ENCODE results near the gene TSPAN18. TPM values are rescaled to one million over a fixed set of nuclear protein-coding genes. Genes with fewer than 3 reads are reported as not detected.

The TSPAN18 gene
- total RNA-seq, 1 experiment from 2014 or later = 21.3 TPM

GRCh38 chr11:44860346-44860745, 133.6 kb downstream of the TSPAN18 start:
- no peak overlapping the region for H3K27ac ChIP-seq (ENCODE audit: low read length)
- BruUV-seq (replicated peaks) = no TSS peak
- no peak overlapping the region for H3K4me3 ChIP-seq (ENCODE audit: low read depth in 2 of 2, low read length in 2 of 2)
- no peak for DNase-seq (ENCODE audit: low read depth, low spot score)
- H3K27me3 ChIP-seq (ENCODE audit: control insufficient read depth, insufficient read depth, low read length) = no peaks in the 10 kb centered on the region
- no peaks in the 10 kb centered on the region for H3K36me3 ChIP-seq (ENCODE audit: control insufficient read depth, insufficient read depth, low read length)
- no peak for ATAC-seq
- no peak for TF ChIP-seq SIN3A (IDR thresholded peaks at IDR 0.05; ENCODE audit: borderline replicate concordance, insufficient read depth, low read depth, low read length)
- TF ChIP-seq POLR2AphosphoS5 (IDR thresholded peaks at IDR 0.05; ENCODE audit: low read depth, low read length) = no peak
- TF ChIP-seq REST (IDR thresholded peaks at IDR 0.05; ENCODE audit: insufficient read depth in 1 of 2, low read depth in 2 of 2, low read length in 1 of 2) = no peak
- no peak for TF ChIP-seq TCF7L2 (IDR thresholded peaks at IDR 0.05; ENCODE audit: low read depth, low read length)
- no peak for TF ChIP-seq CTCF (IDR thresholded peaks at IDR 0.05)
- H3K9me3 ChIP-seq (ENCODE audit: control insufficient read depth, insufficient read depth, low read depth, low read length) = no peaks in the 10 kb centered on the region
- POLR2A ChIA-PET = no interaction called here
- in situ Hi-C loops (cut with HindIII; ENCODE audit: low pct_unique_long_range_greater_than_20kb, low sequenced_read_pairs) = no loop called here
- intact Hi-C loops (cut with micrococcal nuclease; ENCODE audit: unreplicated experiment) = no loop called here
- CTCF ChIA-PET = no interaction called here
- H3K4me1 ChIP-seq (ENCODE audit: control insufficient read depth, insufficient read depth, low read length) = peaks cover 25% of the 10 kb centered on the region

- ChIA-PET POLR2A (interaction anchor here (0.6 kb wide), 1 partner anchor 165 kb away, joined by 9 read pairs; no protein-coding TSS in a partner anchor), CTCF (no interaction called here)
- Histone ChIP-seq H3K36me3 (ENCODE audit: control insufficient read depth, insufficient read depth, low read length) (no peaks in the 10 kb centered on the region), H3K9me3 (ENCODE audit: control insufficient read depth, insufficient read depth, low read depth, low read length) (no peaks in the 10 kb centered on the region), H3K4me3 (ENCODE audit: low read depth in 2 of 2, low read length in 2 of 2) (no peak overlapping the region), H3K27ac (ENCODE audit: low read length) (peak overlapping the region; percentile 82), H3K27me3 (ENCODE audit: control insufficient read depth, insufficient read depth, low read length) (no peaks in the 10 kb centered on the region), H3K4me1 (ENCODE audit: control insufficient read depth, insufficient read depth, low read length) (peaks cover 36% of the 10 kb centered on the region)
- no TSS peak for BruUV-seq (replicated peaks)
- no peak for TF ChIP-seq CTCF (IDR thresholded peaks at IDR 0.05)
- peak; percentile 61; the same call in 1 of the 2 replicates for TF ChIP-seq POLR2AphosphoS5 (IDR thresholded peaks at IDR 0.05; ENCODE audit: low read depth, low read length)
- 0 out of 2 replicates have a peak, but pooled peaks have one; percentile 39 for TF ChIP-seq TCF7L2 (IDR thresholded peaks at IDR 0.05; ENCODE audit: low read depth, low read length)
- peak; percentile 98 for ATAC-seq
- in situ Hi-C loops (cut with HindIII; ENCODE audit: low pct_unique_long_range_greater_than_20kb, low sequenced_read_pairs) = no loop called here
- intact Hi-C loops (cut with micrococcal nuclease; ENCODE audit: unreplicated experiment) = no loop called here
- peak; percentile 89 for DNase-seq (ENCODE audit: low read depth, low spot score)
These were observed 135.2 kb downstream of the TSPAN18 start for GRCh38 chr11:44861849-44862557.

All from Panc1 (cell line).